Nephron (organoid): Measurements from ENCODE around the gene ABCC1.

Experiments
- H3K27ac Mint-ChIP-seq, 3 experiments: 2 replicates each; pipeline ENCODE4 v1.8.0; 2020; ENCODE audit warnings: mixed read lengths in 3 of 3, mild to moderate bottlenecking in 2 of 3, moderate library complexity in 1 of 3
- H3K27me3 Mint-ChIP-seq: 2 replicates; pipeline ENCODE4 v1.8.0; 2021; ENCODE audit warnings: low read depth, mild to moderate bottlenecking, moderate library complexity, mixed read lengths
- H3K36me3 Mint-ChIP-seq: 2 replicates; pipeline ENCODE4 v1.8.0; 2020; ENCODE audit warnings: low read depth, mixed read lengths
- H3K4me1 Mint-ChIP-seq: 2 replicates; pipeline ENCODE4 v1.8.0; 2020; ENCODE audit warnings: mixed read lengths
- H3K4me3 Mint-ChIP-seq, 3 experiments: 2 replicates each; pipeline ENCODE4 v1.8.0; 2020; ENCODE audit warnings: mild to moderate bottlenecking in 3 of 3, mixed read lengths in 3 of 3, moderate library complexity in 2 of 3
- H3K9me3 Mint-ChIP-seq: 2 replicates; pipeline ENCODE4 v1.8.0; 2020; ENCODE audit warnings: mixed read lengths
- TF ChIP-seq, protein P1 (sequence below), 3 experiments: fragments of 200-600 bp; sonication (generic); IDR thresholded peaks; one replicate each; pipeline ENCODE4 v1.5.0; 2021; ENCODE audit warnings: antibody characterized with exemption in 3 of 3; ENCODE audit not compliant: unreplicated experiment in 3 of 3

The ABCC1 gene

GRCh38 chr16:16143038-16143763, 193.8 kb downstream of the ABCC1 start:
- Mint-ChIP-seq H3K27ac (no peak overlapping the region), H3K4me1 (peaks cover 5% of the 10 kb centered on the region), H3K36me3 (peaks cover 46% of the 10 kb centered on the region), H3K9me3 (no peaks in the 10 kb centered on the region), H3K27me3 (no peaks in the 10 kb centered on the region), H3K4me3 (no peak overlapping the region)
- TF ChIP-seq, protein P1, sequence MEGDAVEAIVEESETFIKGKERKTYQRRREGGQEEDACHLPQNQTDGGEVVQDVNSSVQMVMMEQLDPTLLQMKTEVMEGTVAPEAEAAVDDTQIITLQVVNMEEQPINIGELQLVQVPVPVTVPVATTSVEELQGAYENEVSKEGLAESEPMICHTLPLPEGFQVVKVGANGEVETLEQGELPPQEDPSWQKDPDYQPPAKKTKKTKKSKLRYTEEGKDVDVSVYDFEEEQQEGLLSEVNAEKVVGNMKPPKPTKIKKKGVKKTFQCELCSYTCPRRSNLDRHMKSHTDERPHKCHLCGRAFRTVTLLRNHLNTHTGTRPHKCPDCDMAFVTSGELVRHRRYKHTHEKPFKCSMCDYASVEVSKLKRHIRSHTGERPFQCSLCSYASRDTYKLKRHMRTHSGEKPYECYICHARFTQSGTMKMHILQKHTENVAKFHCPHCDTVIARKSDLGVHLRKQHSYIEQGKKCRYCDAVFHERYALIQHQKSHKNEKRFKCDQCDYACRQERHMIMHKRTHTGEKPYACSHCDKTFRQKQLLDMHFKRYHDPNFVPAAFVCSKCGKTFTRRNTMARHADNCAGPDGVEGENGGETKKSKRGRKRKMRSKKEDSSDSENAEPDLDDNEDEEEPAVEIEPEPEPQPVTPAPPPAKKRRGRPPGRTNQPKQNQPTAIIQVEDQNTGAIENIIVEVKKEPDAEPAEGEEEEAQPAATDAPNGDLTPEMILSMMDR (IDR thresholded peaks at IDR 0.05; ENCODE audit: unreplicated experiment in 3 of 3) = no peak

- peaks cover 42% of the 10 kb centered on the region for H3K36me3 Mint-ChIP-seq
- H3K4me1 Mint-ChIP-seq = peaks cover 5% of the 10 kb centered on the region
- H3K9me3 Mint-ChIP-seq = no peaks in the 10 kb centered on the region
- H3K4me3 Mint-ChIP-seq = no peak overlapping the region
- no peak overlapping the region for H3K27ac Mint-ChIP-seq
- TF ChIP-seq, protein P1 (IDR thresholded peaks at IDR 0.05; ENCODE audit: unreplicated experiment in 3 of 3) = no peak
- H3K27me3 Mint-ChIP-seq = no peaks in the 10 kb centered on the region
These were observed 194.5 kb downstream of the ABCC1 start for GRCh38 chr16:16143931-16144330.

GRCh38 chr16:16144416-16144815, 195.0 kb downstream of the ABCC1 start:
- H3K4me1 Mint-ChIP-seq = peaks cover 5% of the 10 kb centered on the region
- H3K9me3 Mint-ChIP-seq = no peaks in the 10 kb centered on the region
- H3K27me3 Mint-ChIP-seq = no peaks in the 10 kb centered on the region
- TF ChIP-seq, protein P1 (IDR thresholded peaks at IDR 0.05; ENCODE audit: unreplicated experiment in 3 of 3) = no peak
- H3K36me3 Mint-ChIP-seq = peaks cover 39% of the 10 kb centered on the region
- H3K27ac Mint-ChIP-seq = no peak overlapping the region
- H3K4me3 Mint-ChIP-seq = no peak overlapping the region

DNA sequence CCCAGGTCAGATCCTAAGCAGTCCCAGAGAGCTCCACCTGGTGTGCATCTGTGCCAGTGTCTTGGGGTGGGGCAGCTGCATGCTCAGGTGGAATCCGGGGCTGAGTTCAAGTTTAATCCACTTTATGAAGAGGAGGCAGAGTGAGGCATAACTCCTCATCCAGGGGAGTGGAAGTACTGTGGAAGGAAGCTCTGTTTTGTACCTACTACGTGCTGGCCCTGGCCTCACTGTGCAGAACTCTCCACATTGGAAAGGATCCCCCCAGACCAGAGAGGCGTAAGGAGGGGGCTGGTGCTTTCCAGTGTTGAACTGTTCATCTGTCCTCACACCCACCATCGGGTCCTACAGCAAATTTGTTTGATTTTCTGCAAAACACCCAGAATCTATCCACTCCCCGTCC, 195.9 kb downstream of the ABCC1 start:
- TF ChIP-seq, protein P1 (IDR thresholded peaks at IDR 0.05; ENCODE audit: unreplicated experiment in 3 of 3) = no peak
- Mint-ChIP-seq H3K36me3 (peaks cover 31% of the 10 kb centered on the region), H3K27me3 (no peaks in the 10 kb centered on the region), H3K9me3 (no peaks in the 10 kb centered on the region), H3K27ac (no peak overlapping the region), H3K4me3 (no peak overlapping the region), H3K4me1 (peaks cover 9% of the 10 kb centered on the region)

- TF ChIP-seq, protein P1 (IDR thresholded peaks at IDR 0.05; ENCODE audit: unreplicated experiment in 3 of 3) = no peak
- H3K36me3 Mint-ChIP-seq = peaks cover 19% of the 10 kb centered on the region
- H3K9me3 Mint-ChIP-seq = no peaks in the 10 kb centered on the region
- H3K4me1 Mint-ChIP-seq = peaks cover 8% of the 10 kb centered on the region
- H3K27me3 Mint-ChIP-seq = no peaks in the 10 kb centered on the region
- H3K27ac Mint-ChIP-seq = no peak overlapping the region
- no peak overlapping the region for H3K4me3 Mint-ChIP-seq
These were observed 197.2 kb downstream of the ABCC1 start for GRCh38 chr16:16146380-16147315.
